A673 (cell line): ENCODE results near the gene HPRT1.

Experiments used
- EZH2 ChIP-seq: fragments of 200-600 bp; sonication (generic); IDR thresholded peaks from 2 replicates; pipeline ENCODE4 v1.6.1; 2017; ENCODE audit warnings: borderline replicate concordance, low read depth, mild to moderate bottlenecking, mixed read lengths, antibody characterized with exemption, low read length; ENCODE audit not compliant: poor library complexity, severe bottlenecking
- TF ChIP-seq, protein P1 (sequence below): fragments of 300-800, 200-600 bp; sonication (generic); conservative IDR thresholded peaks from 2 replicates; pipeline ENCODE4 v1.5.1; 2017; ENCODE audit warnings: low read depth, mild to moderate bottlenecking, antibody characterized with exemption, low read length, moderate library complexity, mixed read lengths

DNA sequence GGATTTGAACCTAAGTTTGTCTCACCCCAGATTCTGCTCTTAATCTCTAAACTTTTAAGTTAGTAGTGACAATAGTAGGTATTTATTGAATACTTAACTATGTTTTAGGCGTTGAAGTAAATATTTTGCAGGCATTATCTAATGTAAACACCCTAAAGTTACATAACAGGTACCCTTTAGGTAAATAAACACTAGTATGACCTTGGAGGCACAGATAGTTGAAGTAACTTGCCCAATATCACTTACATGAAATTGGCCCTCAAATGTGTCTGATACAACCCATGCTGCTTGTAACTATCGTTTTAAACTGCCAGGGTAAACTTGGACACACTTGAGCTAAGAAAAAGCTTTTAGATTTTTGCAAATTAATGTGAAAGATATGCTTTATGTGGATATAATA, 3.0 kb downstream of the HPRT1 start:
- no peak for TF ChIP-seq EZH2
- TF ChIP-seq, protein P1, sequence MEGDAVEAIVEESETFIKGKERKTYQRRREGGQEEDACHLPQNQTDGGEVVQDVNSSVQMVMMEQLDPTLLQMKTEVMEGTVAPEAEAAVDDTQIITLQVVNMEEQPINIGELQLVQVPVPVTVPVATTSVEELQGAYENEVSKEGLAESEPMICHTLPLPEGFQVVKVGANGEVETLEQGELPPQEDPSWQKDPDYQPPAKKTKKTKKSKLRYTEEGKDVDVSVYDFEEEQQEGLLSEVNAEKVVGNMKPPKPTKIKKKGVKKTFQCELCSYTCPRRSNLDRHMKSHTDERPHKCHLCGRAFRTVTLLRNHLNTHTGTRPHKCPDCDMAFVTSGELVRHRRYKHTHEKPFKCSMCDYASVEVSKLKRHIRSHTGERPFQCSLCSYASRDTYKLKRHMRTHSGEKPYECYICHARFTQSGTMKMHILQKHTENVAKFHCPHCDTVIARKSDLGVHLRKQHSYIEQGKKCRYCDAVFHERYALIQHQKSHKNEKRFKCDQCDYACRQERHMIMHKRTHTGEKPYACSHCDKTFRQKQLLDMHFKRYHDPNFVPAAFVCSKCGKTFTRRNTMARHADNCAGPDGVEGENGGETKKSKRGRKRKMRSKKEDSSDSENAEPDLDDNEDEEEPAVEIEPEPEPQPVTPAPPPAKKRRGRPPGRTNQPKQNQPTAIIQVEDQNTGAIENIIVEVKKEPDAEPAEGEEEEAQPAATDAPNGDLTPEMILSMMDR, result no peak
